Loucy (cell line): ENCODE results near the gene TOP2A.

Experiments used
- CTCF ChIP-seq: fragments of 200-600 bp; sonication (generic); conservative IDR thresholded peaks from 2 replicates; pipeline ENCODE4 v1.5.1; 2014; ENCODE audit warnings: mild to moderate bottlenecking, antibody characterized with exemption, low read length
- EZH2phosphoT487 ChIP-seq: fragments of 200-600 bp; IDR thresholded peaks from 2 replicates; pipeline ENCODE4 v1.6.1; 2018; ENCODE audit warnings: antibody characterized with exemption, mild to moderate bottlenecking, moderate library complexity, borderline replicate concordance

GRCh38 chr17:40442392-40443195, 24.9 kb upstream of the TOP2A start:
- TF ChIP-seq CTCF (no peak), EZH2phosphoT487 (no peak)
